Endodermal cell (in vitro differentiated cells): Measurements from ENCODE around the gene DCC. TPM values are rescaled to one million over a fixed set of nuclear protein-coding genes. Genes with fewer than 3 reads are reported as not detected.
"Not testable (repeated sequence)": the region's sequence is repeated elsewhere in the genome, so short reads cannot be mapped to it uniquely, and the experiment has no call there.

ENCODE experiments used
- DNase-seq: peaks from one replicate; pipeline ENCODE4 v3.0.0-alpha.2; 2017
- H3K27ac ChIP-seq: 2 replicates; pipeline ENCODE4 v1.5.1; 2013; ENCODE audit warnings: mild to moderate bottlenecking, low read depth, low read length, moderate library complexity
- H3K27me3 ChIP-seq: 2 replicates; pipeline ENCODE4 v1.6.1; 2013; ENCODE audit warnings: mild to moderate bottlenecking, low read length, moderate library complexity; ENCODE audit not compliant: insufficient read depth, control insufficient read depth, poor library complexity, severe bottlenecking
- H3K36me3 ChIP-seq: 2 replicates; pipeline ENCODE4 v1.7.0; 2013; ENCODE audit warnings: mild to moderate bottlenecking, low read length, moderate library complexity; ENCODE audit not compliant: control insufficient read depth, insufficient read depth
- H3K4me1 ChIP-seq: one replicate; pipeline ENCODE4 v1.7.0; 2013; ENCODE audit warnings: low read length; ENCODE audit not compliant: control insufficient read depth, insufficient read depth
- H3K4me3 ChIP-seq: 2 replicates; pipeline ENCODE4 v1.5.1; 2013; ENCODE audit warnings: mild to moderate bottlenecking, low read length, moderate library complexity
- H3K9ac ChIP-seq: 2 replicates; pipeline ENCODE4 v1.6.1; 2013; ENCODE audit warnings: mild to moderate bottlenecking, low read length, moderate library complexity; ENCODE audit not compliant: poor library complexity, severe bottlenecking; ENCODE audit errors: extremely low read depth
- H3K9me3 ChIP-seq: 2 replicates; pipeline ENCODE4 v1.6.1; 2013; ENCODE audit warnings: mild to moderate bottlenecking, low read length, moderate library complexity; ENCODE audit not compliant: control insufficient read depth
- H3K27ac Mint-ChIP-seq: 2 replicates; pipeline ENCODE4 v1.8.0; 2020; ENCODE audit warnings: mixed read lengths
- H3K27me3 Mint-ChIP-seq: 2 replicates; pipeline ENCODE4 v1.8.0; 2021; ENCODE audit warnings: mild to moderate bottlenecking, mixed read lengths; ENCODE audit not compliant: insufficient read depth
- H3K36me3 Mint-ChIP-seq: 2 replicates; pipeline ENCODE4 v1.8.0; 2020; ENCODE audit warnings: low read depth, mixed read lengths
- H3K4me1 Mint-ChIP-seq: 2 replicates; pipeline ENCODE4 v1.8.0; 2020; ENCODE audit warnings: mixed read lengths
- H3K4me3 Mint-ChIP-seq: 2 replicates; pipeline ENCODE4 v1.8.0; 2020; ENCODE audit warnings: mild to moderate bottlenecking, moderate library complexity, mixed read lengths
- H3K9me3 Mint-ChIP-seq: 2 replicates; pipeline ENCODE4 v1.8.0; 2020; ENCODE audit warnings: mild to moderate bottlenecking, mixed read lengths
- CTCF ChIP-seq: fragments of 200-600 bp; sonication (generic); conservative IDR thresholded peaks from 2 replicates; pipeline ENCODE4 v1.5.0; 2021; ENCODE audit warnings: antibody characterized with exemption, mild to moderate bottlenecking
- WGBS, 2 experiments: methylation state at CpG; one replicate each; pipeline versions ENCODE4 v1.1.5 to v1.1.7; 2013; ENCODE audit warnings: missing lambda C conversion rate in 2 of 2, mixed read lengths in 1 of 2; ENCODE audit not compliant: insufficient coverage in 1 of 2, insufficient read length in 1 of 2; 5-methylcytosine and 5-hydroxymethylcytosine counted together
- total RNA-seq, 2 donors: library from RNA; stranded (reverse); fragmentation: NEBNext Ultra II Directional in 1 of 2; extraction: Animal tissue kit (Norgen Biotek cat#: 25700) in 1 of 2; gene quantifications; 2 replicates in 1 of 2; 3 replicates in 1 of 2; pipeline ENCODE4 v1.2.1, GENCODE V29; 2021

DCC gene
- total RNA-seq, 2 donors from 2014 or later: 0.77 to 0.97 TPM

- Histone ChIP-seq H3K4me1 (no peaks in the 10 kb centered on the region), H3K27ac (no peak overlapping the region), H3K9ac (no peak overlapping the region), H3K4me3 (no peak overlapping the region), H3K9me3 (no peaks in the 10 kb centered on the region), H3K36me3 (no peaks in the 10 kb centered on the region), H3K27me3 (peaks cover 22% of the 10 kb centered on the region)
- Mint-ChIP-seq H3K27ac (no peak overlapping the region), H3K9me3 (peaks cover 2% of the 10 kb centered on the region), H3K27me3 (peaks cover 10% of the 10 kb centered on the region), H3K36me3 (no peaks in the 10 kb centered on the region), H3K4me3 (no peak overlapping the region), H3K4me1 (no peaks in the 10 kb centered on the region)
- WGBS, 2 experiments: 71 to 73% methylated on average over 3 of the region's 4 CpGs
- no peak for DNase-seq
- no peak for TF ChIP-seq CTCF
Measured at GRCh38 chr18:52353589-52353988, 13.6 kb downstream of the DCC start.

- peaks cover 37% of the 10 kb centered on the region for H3K27me3 ChIP-seq
- no peak overlapping the region for H3K9ac ChIP-seq
- TF ChIP-seq CTCF: peak; percentile 11
- H3K27ac ChIP-seq: no peak overlapping the region
- Mint-ChIP-seq H3K27ac (no peak overlapping the region), H3K4me3 (no peak overlapping the region), H3K36me3 (no peaks in the 10 kb centered on the region), H3K4me1 (peaks cover 6% of the 10 kb centered on the region), H3K27me3 (peaks cover 37% of the 10 kb centered on the region), H3K9me3 (peaks cover 10% of the 10 kb centered on the region)
- no peaks in the 10 kb centered on the region for H3K36me3 ChIP-seq
- 100% methylated on average over 1 of the region's 1 CpG; no CpG with 5 or more reads in 1 of the 2 experiments for WGBS, 2 experiments
- H3K4me3 ChIP-seq: no peak overlapping the region
- no peaks in the 10 kb centered on the region for H3K4me1 ChIP-seq
- no peaks in the 10 kb centered on the region for H3K9me3 ChIP-seq
- no peak for DNase-seq
Measured at GRCh38 chr18:52363861-52364260, 23.9 kb downstream of the DCC start.

- not testable (repeated sequence) for H3K4me3 Mint-ChIP-seq, H3K4me3 ChIP-seq, H3K9me3 Mint-ChIP-seq, H3K4me1 ChIP-seq, H3K9me3 ChIP-seq, H3K9ac ChIP-seq, DNase-seq, H3K27ac ChIP-seq, H3K36me3 ChIP-seq, H3K4me1 Mint-ChIP-seq, H3K36me3 Mint-ChIP-seq, H3K27ac Mint-ChIP-seq
- WGBS, 2 experiments: 96% methylated on average over 26 of the region's 27 CpGs; no CpG with 5 or more reads in 1 of the 2 experiments
- H3K27me3 ChIP-seq: peaks cover 56% of the 10 kb centered on the region
- peaks cover 51% of the 10 kb centered on the region for H3K27me3 Mint-ChIP-seq
Measured at GRCh38 chr18:52366851-52367250, 26.9 kb downstream of the DCC start.
